ENCODE measurements around the gene MYH14.
"Not testable (repeated sequence)": the region's sequence is repeated elsewhere in the genome, so short reads cannot be mapped to it uniquely, and the experiment has no call there.

The MYH14 gene

DNA sequence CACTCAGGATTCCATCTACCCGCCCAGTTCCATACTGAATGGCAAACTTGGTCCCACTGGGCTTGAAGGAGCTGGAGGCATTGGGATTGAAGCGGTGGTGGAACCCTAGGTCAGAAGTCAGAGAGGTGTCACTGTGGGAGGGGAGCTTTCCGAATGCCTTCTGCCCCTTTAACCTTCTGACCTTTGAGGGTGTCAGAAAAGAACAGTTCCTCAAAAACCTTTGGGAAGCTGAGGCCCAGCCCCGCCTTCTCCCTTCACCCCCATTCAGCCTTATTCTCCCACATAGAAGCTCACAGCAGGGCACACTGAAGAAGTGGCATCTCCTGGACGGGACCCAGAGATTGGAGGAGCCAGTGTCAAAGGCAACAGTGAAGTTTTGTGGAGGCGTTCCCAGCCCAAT lies 133.6 kb downstream of the MYH14 start:
- DNase-seq: not testable (repeated sequence)

DNA sequence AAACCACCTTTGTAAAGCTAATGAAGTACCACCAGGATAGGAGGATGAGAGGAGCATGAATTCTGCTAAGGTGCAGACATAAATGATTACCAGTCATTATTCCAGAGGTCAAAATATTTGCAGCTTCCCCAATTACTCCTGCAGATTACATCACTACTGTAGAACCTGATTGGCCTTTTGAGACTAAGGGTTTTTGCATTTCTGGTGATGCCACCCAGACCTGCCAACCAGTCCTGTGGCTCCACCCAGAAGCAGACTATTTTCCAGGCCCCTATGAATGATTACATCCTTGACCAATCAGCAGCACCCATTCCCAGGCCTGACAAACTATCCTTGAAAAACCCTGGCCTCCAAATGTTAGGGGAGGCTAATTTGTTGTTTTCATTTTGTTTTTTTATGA lies 136.9 kb downstream of the MYH14 start:
- no peak for DNase-seq

GRCh38 chr19:50341091-50341564 lies 137.7 kb downstream of the MYH14 start:
- DNase-seq: peak; percentile 37

- peak; percentile 69 for DNase-seq
Measured at GRCh38 chr19:50344661-50345318, 141.4 kb downstream of the MYH14 start.

DNA sequence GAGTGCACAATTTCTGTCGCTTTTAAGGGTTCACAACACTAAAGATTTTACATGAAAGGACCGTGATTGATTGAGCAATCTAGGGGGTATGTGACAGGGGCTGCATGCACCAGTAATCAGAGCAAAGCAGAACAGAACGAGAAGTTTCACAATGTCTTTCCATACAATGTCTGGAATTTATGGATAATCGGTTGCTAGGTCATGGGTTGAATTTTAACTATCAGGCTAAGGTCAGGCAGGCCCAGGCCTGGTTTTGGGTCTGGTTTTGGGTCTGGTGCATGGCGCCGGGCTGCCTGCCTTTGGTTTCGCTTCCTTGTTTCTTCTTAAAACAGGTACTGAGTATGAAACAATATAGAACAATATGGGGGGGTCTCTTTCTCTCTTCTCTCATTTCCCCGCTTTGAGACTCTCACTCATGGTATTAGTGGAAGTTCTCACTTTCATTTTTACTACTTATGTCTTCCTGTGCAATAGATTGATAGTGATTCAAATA lies 143.7 kb downstream of the MYH14 start:
- DNase-seq: peak; percentile 66

GRCh38 chr19:50349277-50350057 lies 146.0 kb downstream of the MYH14 start:
- no peak for DNase-seq

- no peak for DNase-seq
Measured at GRCh38 chr19:50352242-50352641, 148.8 kb downstream of the MYH14 start.

DNA sequence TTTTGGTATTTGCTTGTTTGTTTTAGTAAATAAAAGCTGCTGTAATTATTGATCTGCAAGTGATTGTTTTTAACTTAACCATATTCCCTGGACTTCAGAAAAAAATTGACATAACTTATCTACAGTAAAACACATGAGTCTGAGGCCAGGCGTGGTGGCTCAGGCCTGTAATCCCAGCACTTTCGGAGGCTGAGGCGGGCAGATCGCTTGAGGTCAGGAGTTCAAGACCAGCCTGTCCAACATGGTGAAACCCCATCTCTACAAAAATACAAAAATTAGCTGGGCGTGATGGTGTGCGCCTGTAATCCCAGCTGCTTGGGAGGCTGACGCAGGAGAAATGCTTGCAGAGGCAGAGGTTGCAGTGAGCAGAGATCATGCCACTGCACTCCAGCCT lies 150.1 kb downstream of the MYH14 start:
- DNase-seq: not testable (repeated sequence)

- DNase-seq: no peak
Measured at GRCh38 chr19:50356691-50357177, 153.3 kb downstream of the MYH14 start.

DNA sequence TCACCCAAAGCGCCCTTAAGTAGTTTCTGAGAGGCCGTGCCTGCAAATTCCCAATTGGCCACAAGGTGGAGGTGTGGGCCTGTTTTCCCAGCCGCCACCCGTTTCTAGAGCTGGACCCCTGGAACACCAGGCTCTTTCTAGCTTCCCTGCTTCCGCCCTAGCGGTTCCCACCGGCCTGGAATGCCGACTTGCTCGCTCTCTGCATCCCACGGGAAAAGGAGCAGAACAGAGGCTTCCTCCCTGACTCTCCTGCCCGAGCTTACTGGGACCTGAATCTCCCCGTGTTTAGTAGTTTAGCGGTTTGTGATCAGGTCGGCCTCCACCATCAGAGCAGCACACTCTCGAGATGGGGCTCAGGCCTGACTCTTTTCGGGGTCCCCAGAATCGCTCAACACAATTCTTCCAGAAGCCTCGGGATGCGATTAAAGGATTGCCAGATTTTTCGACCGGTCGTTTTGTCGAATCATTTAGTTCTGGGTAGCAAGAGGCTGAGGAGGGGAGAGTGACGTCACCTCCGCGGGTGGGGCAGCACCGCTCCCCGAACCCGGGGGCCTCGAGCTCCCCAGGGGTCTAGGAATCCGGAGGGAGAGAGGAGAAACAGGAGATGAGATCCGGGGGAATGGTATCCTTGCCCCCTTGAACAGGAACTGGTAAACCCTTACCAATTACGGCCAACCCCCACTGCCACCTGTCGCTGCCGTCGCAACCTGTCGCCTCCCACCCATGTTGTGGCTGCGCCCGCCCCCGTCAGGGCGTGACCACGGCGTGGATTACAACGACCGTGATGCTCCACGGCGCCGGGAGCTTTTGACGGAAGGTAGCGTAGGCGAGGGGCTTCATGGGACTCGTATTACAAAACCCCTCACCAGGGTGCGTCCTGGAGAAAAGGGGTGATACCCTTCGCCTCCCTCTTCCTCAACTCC lies 154.0 kb downstream of the MYH14 start:
- peak; percentile 90 for DNase-seq

- DNase-seq: peak; percentile 87
Measured at GRCh38 chr19:50358483-50359327, 155.3 kb downstream of the MYH14 start.

- no peak for DNase-seq
Measured at GRCh38 chr19:50359328-50359818, 156.0 kb downstream of the MYH14 start.
